ENCODE measurements around the gene UBALD2.
"Not testable (repeated sequence)": the region's sequence is repeated elsewhere in the genome, so short reads cannot be mapped to it uniquely, and the experiment has no call there.

The UBALD2 gene

GRCh38 chr17:76250141-76250540, 15.0 kb upstream of the UBALD2 start:
- ATAC-seq (replicated peaks; ENCODE audit: extremely low read depth, poor library complexity, severe bottlenecking) (no peak), DNase-seq (ENCODE audit: low spot score in 2 of 2) (no peak)
- Mint-ChIP-seq H3K9me3 (no peaks in the 10 kb centered on the region), H3K36me3 (ENCODE audit: insufficient read depth) (no peaks in the 10 kb centered on the region), H3K4me1 (peaks cover 32% of the 10 kb centered on the region), H3K4me3 (no peak overlapping the region), H3K27me3 (no peaks in the 10 kb centered on the region), H3K27ac (ENCODE audit: low read depth) (no peak overlapping the region)

GRCh38 chr17:76251478-76252039, 13.6 kb upstream of the UBALD2 start:
- Mint-ChIP-seq H3K27me3 (no peaks in the 10 kb centered on the region), H3K27ac (ENCODE audit: low read depth) (peak overlapping the region; percentile 50), H3K4me1 (peaks cover 33% of the 10 kb centered on the region), H3K9me3 (no peaks in the 10 kb centered on the region), H3K36me3 (ENCODE audit: insufficient read depth) (no peaks in the 10 kb centered on the region), H3K4me3 (peak overlapping the region; percentile 65)
- ATAC-seq (replicated peaks; ENCODE audit: extremely low read depth, poor library complexity, severe bottlenecking) (no peak), DNase-seq (ENCODE audit: low spot score in 2 of 2) (no peak)

GRCh38 chr17:76252040-76252954, 12.9 kb upstream of the UBALD2 start:
- peaks cover 2% of the 10 kb centered on the region for H3K36me3 Mint-ChIP-seq (ENCODE audit: insufficient read depth)
- ATAC-seq (replicated peaks; ENCODE audit: extremely low read depth, poor library complexity, severe bottlenecking) (peak; percentile 62), DNase-seq (ENCODE audit: low spot score in 2 of 2) (no peak)
- H3K4me1 Mint-ChIP-seq = peaks cover 35% of the 10 kb centered on the region
- no peaks in the 10 kb centered on the region for H3K27me3 Mint-ChIP-seq
- peak overlapping the region; percentile 50 for H3K27ac Mint-ChIP-seq (ENCODE audit: low read depth)
- H3K4me3 Mint-ChIP-seq = peak overlapping the region; percentile 65
- no peaks in the 10 kb centered on the region for H3K9me3 Mint-ChIP-seq

- not testable (repeated sequence) for ATAC-seq (replicated peaks; ENCODE audit: extremely low read depth, poor library complexity, severe bottlenecking); H3K36me3 Mint-ChIP-seq (ENCODE audit: insufficient read depth); DNase-seq (ENCODE audit: low spot score in 2 of 2); H3K27me3 Mint-ChIP-seq; H3K9me3 Mint-ChIP-seq
- H3K27ac Mint-ChIP-seq (ENCODE audit: low read depth) = peak overlapping the region; percentile 50
- peak overlapping the region; percentile 65 for H3K4me3 Mint-ChIP-seq
- peaks cover 29% of the 10 kb centered on the region for H3K4me1 Mint-ChIP-seq
Observed at GRCh38 chr17:76252967-76253766, 12.0 kb upstream of the UBALD2 start.

GRCh38 chr17:76253841-76254240, 11.3 kb upstream of the UBALD2 start:
- no peaks in the 10 kb centered on the region for H3K27me3 Mint-ChIP-seq
- ATAC-seq (replicated peaks; ENCODE audit: extremely low read depth, poor library complexity, severe bottlenecking) (no peak), DNase-seq (ENCODE audit: low spot score in 2 of 2) (no peak)
- H3K9me3 Mint-ChIP-seq = no peaks in the 10 kb centered on the region
- H3K4me1 Mint-ChIP-seq = peaks cover 26% of the 10 kb centered on the region
- H3K4me3 Mint-ChIP-seq = no peak overlapping the region
- no peak overlapping the region for H3K27ac Mint-ChIP-seq (ENCODE audit: low read depth)
- peaks cover 2% of the 10 kb centered on the region for H3K36me3 Mint-ChIP-seq (ENCODE audit: insufficient read depth)

GRCh38 chr17:76254275-76254674, 10.9 kb upstream of the UBALD2 start:
- ATAC-seq (replicated peaks; ENCODE audit: extremely low read depth, poor library complexity, severe bottlenecking) = no peak
- peaks cover 2% of the 10 kb centered on the region for H3K36me3 Mint-ChIP-seq (ENCODE audit: insufficient read depth)
- peaks cover 26% of the 10 kb centered on the region for H3K4me1 Mint-ChIP-seq

GRCh38 chr17:76255801-76256429, 9.2 kb upstream of the UBALD2 start:
- H3K4me3 Mint-ChIP-seq = peak overlapping the region; percentile 67
- ATAC-seq (replicated peaks; ENCODE audit: extremely low read depth, poor library complexity, severe bottlenecking) (no peak), DNase-seq (ENCODE audit: low spot score in 2 of 2) (no peak)
- H3K4me1 Mint-ChIP-seq = peaks cover 29% of the 10 kb centered on the region
- H3K27me3 Mint-ChIP-seq = no peaks in the 10 kb centered on the region
- H3K36me3 Mint-ChIP-seq (ENCODE audit: insufficient read depth) = peaks cover 2% of the 10 kb centered on the region
- peak overlapping the region; percentile 49 for H3K27ac Mint-ChIP-seq (ENCODE audit: low read depth)
- H3K9me3 Mint-ChIP-seq = no peaks in the 10 kb centered on the region

More at GRCh38 chr17:76254275-76254674, 10.9 kb upstream of the UBALD2 start:
- Mint-ChIP-seq H3K9me3 (no peaks in the 10 kb centered on the region), H3K27me3 (no peaks in the 10 kb centered on the region), H3K4me3 (no peak overlapping the region), H3K27ac (ENCODE audit: low read depth) (no peak overlapping the region)
- no peak for DNase-seq (ENCODE audit: low spot score in 2 of 2)

- not testable (repeated sequence) for H3K27me3 Mint-ChIP-seq; H3K9me3 Mint-ChIP-seq; H3K36me3 Mint-ChIP-seq (ENCODE audit: insufficient read depth)
- peak overlapping the region; percentile 49 for H3K27ac Mint-ChIP-seq (ENCODE audit: low read depth)
- peak overlapping the region; percentile 67 for H3K4me3 Mint-ChIP-seq
- DNase-seq (ENCODE audit: low spot score in 2 of 2) = peak in 1 of 2 donors; percentile 69
- ATAC-seq (replicated peaks; ENCODE audit: extremely low read depth, poor library complexity, severe bottlenecking) = peak; percentile 87
- H3K4me1 Mint-ChIP-seq = peaks cover 30% of the 10 kb centered on the region
Observed at GRCh38 chr17:76256430-76257050, 8.6 kb upstream of the UBALD2 start.

- H3K27ac Mint-ChIP-seq (ENCODE audit: low read depth) = no peak overlapping the region
- H3K4me3 Mint-ChIP-seq = no peak overlapping the region
- peaks cover 40% of the 10 kb centered on the region for H3K4me1 Mint-ChIP-seq
- H3K36me3 Mint-ChIP-seq (ENCODE audit: insufficient read depth) = peaks cover 7% of the 10 kb centered on the region
- DNase-seq (ENCODE audit: low spot score in 2 of 2) (no peak), ATAC-seq (replicated peaks; ENCODE audit: extremely low read depth, poor library complexity, severe bottlenecking) (no peak)
- H3K27me3 Mint-ChIP-seq = no peaks in the 10 kb centered on the region
- H3K9me3 Mint-ChIP-seq = no peaks in the 10 kb centered on the region
Observed at GRCh38 chr17:76260220-76260619, 4.9 kb upstream of the UBALD2 start.

- Mint-ChIP-seq H3K27me3 (no peaks in the 10 kb centered on the region), H3K4me1 (peaks cover 40% of the 10 kb centered on the region), H3K9me3 (no peaks in the 10 kb centered on the region), H3K36me3 (ENCODE audit: insufficient read depth) (peaks cover 7% of the 10 kb centered on the region), H3K4me3 (no peak overlapping the region), H3K27ac (ENCODE audit: low read depth) (no peak overlapping the region)
- ATAC-seq (replicated peaks; ENCODE audit: extremely low read depth, poor library complexity, severe bottlenecking) (no peak), DNase-seq (ENCODE audit: low spot score in 2 of 2) (no peak)
Observed at GRCh38 chr17:76260669-76261068, 4.5 kb upstream of the UBALD2 start.

- no peak for DNase-seq (ENCODE audit: low spot score in 2 of 2)
Observed at GRCh38 chr17:76261421-76262215, 3.5 kb upstream of the UBALD2 start.

More at GRCh38 chr17:76261421-76262215, 3.5 kb upstream of the UBALD2 start:
- ATAC-seq (replicated peaks; ENCODE audit: extremely low read depth, poor library complexity, severe bottlenecking) = no peak
- Mint-ChIP-seq H3K27ac (ENCODE audit: low read depth) (peak overlapping the region; percentile 38), H3K4me3 (no peak overlapping the region), H3K9me3 (no peaks in the 10 kb centered on the region), H3K27me3 (no peaks in the 10 kb centered on the region), H3K4me1 (peaks cover 36% of the 10 kb centered on the region), H3K36me3 (ENCODE audit: insufficient read depth) (peaks cover 14% of the 10 kb centered on the region)

Data from central memory CD8-positive, alpha-beta T cell (primary cell).